PC-3 (cell line): ENCODE results near the gene DCTN3. TPM values are rescaled to one million over a fixed set of nuclear protein-coding genes. Genes with fewer than 3 reads are reported as not detected.

ENCODE experiments used
- ATAC-seq: fragments of 200-7000 bp; cut with Tn5 transposase; 2 replicates; pipeline ENCODE4 v1.9.1; 2020; ENCODE audit warnings: mild to moderate bottlenecking, moderate library complexity
- BruUV-seq: library from RNA; stranded (reverse); fragments of 400-500 nt; replicated peaks from 2 replicates; lab custom pipeline; 2021; lab: Mats Ljungman, UMichigan
- CTCF ChIA-PET: fragments of 300-600 bp; sonication (Branson Sonifier 250); formaldehyde crosslinking; loops from one replicate; lab custom pipeline; 2022; ENCODE audit warnings: antibody characterized with exemption; lab: Charles Lee
- POLR2A ChIA-PET: fragments of 300-600 bp; sonication (Branson Sonifier 250); formaldehyde crosslinking; loops from one replicate; lab custom pipeline; 2022; ENCODE audit warnings: antibody characterized with exemption; ENCODE audit not compliant: unreplicated experiment; lab: Charles Lee
- DNase-seq: peaks from one replicate; pipeline ENCODE4 v3.0.0-alpha.2; 2015
- H2AFZ ChIP-seq: fragments of 300-600 bp; sonication (generic); 2 replicates; pipeline ENCODE4 v1.6.0; 2016; ENCODE audit warnings: antibody characterized with exemption, low read length
- H3F3A ChIP-seq: fragments of 300-600 bp; sonication (generic); one replicate; pipeline ENCODE4 v1.6.0; 2017; ENCODE audit warnings: antibody characterized with exemption, low read length, control low read depth, mild to moderate bottlenecking; ENCODE audit not compliant: unreplicated experiment
- H3K27ac ChIP-seq: fragments of 300-600 bp; sonication (generic); 2 replicates; pipeline ENCODE4 v1.5.1; 2016; ENCODE audit warnings: mild to moderate bottlenecking, low read length
- H3K27me3 ChIP-seq: fragments of 300-600 bp; sonication (generic); 2 replicates; pipeline ENCODE4 v1.6.1; 2016; ENCODE audit warnings: low read length, mixed read lengths
- H3K36me3 ChIP-seq: fragments of 300-600 bp; sonication (generic); 2 replicates; pipeline ENCODE4 v1.6.1; 2016; ENCODE audit warnings: low read depth, mixed run types, low read length, mixed read lengths
- H3K4me1 ChIP-seq: fragments of 300-600 bp; sonication (generic); 2 replicates; pipeline ENCODE4 v1.5.1; 2016; ENCODE audit warnings: low read length; ENCODE audit not compliant: insufficient read depth
- H3K4me2 ChIP-seq: fragments of 300-600 bp; sonication (generic); 2 replicates; pipeline ENCODE4 v1.6.0; 2016; ENCODE audit warnings: low read length
- H3K4me3 ChIP-seq: fragments of 300-600 bp; sonication (generic); 2 replicates; pipeline ENCODE4 v1.5.1; 2016; ENCODE audit warnings: mild to moderate bottlenecking, low read length, mixed read lengths
- H3K79me2 ChIP-seq: fragments of 300-600 bp; sonication (generic); 2 replicates; pipeline ENCODE4 v1.6.1; 2017; ENCODE audit warnings: low read length, mixed read lengths
- H3K9ac ChIP-seq: fragments of 300-600 bp; sonication (generic); 2 replicates; pipeline ENCODE4 v1.6.0; 2016; ENCODE audit warnings: mild to moderate bottlenecking, low read length
- H3K9me2 ChIP-seq: fragments of 300-600 bp; sonication (generic); replicated peaks from 2 replicates; pipeline ENCODE4 v1.6.1; 2016; ENCODE audit warnings: mixed run types, low read length, mixed read lengths
- H3K9me3 ChIP-seq: fragments of 300-600 bp; sonication (generic); 2 replicates; pipeline ENCODE4 v1.6.1; 2016; ENCODE audit warnings: low read length, mixed read lengths
- H4K20me1 ChIP-seq: fragments of 300-600 bp; sonication (generic); 2 replicates; pipeline ENCODE4 v1.6.1; 2016; ENCODE audit warnings: low read length, mixed read lengths
- CTCF ChIP-seq: fragments of 300-600 bp; sonication (generic); conservative IDR thresholded peaks from 2 replicates; pipeline ENCODE4 v1.5.1; 2017; ENCODE audit warnings: antibody characterized with exemption, low read depth, mild to moderate bottlenecking, low read length
- EZH2 ChIP-seq: fragments of 300-600 bp; sonication (generic); IDR thresholded peaks from one replicate; pipeline ENCODE4 v1.6.1; 2017; ENCODE audit warnings: antibody characterized with exemption, mild to moderate bottlenecking, low read length; ENCODE audit not compliant: unreplicated experiment
- EZH2phosphoT487 ChIP-seq: fragments of 300-600 bp; sonication (generic); IDR thresholded peaks from 2 replicates; pipeline ENCODE4 v1.6.1; 2018; ENCODE audit warnings: mild to moderate bottlenecking, antibody characterized with exemption, low read length, borderline replicate concordance
- intact Hi-C: fragments of 100-400 bp; cut with micrococcal nuclease; formaldehyde crosslinking; loops from 2 replicates; pipeline ENCODE4 v1.9.0; 2023
- total RNA-seq: library from RNA; depleted of rRNA; stranded (reverse); fragments of >200 nt; gene quantifications from 2 replicates; pipeline ENCODE4 v1.2.3, GENCODE V29; 2014

Gene DCTN3
- total RNA-seq, 1 experiment from 2014 or later = 102 TPM

- Histone ChIP-seq H3K4me1 (no peaks in the 10 kb centered on the region), H4K20me1 (no peaks in the 10 kb centered on the region), H3K9ac (no peak overlapping the region), H2AFZ (no peak overlapping the region), H3K36me3 (no peaks in the 10 kb centered on the region), H3F3A (no peaks in the 10 kb centered on the region), H3K4me3 (no peak overlapping the region), H3K9me3 (no peaks in the 10 kb centered on the region), H3K27ac (no peak overlapping the region), H3K9me2 (no peaks in the 10 kb centered on the region), H3K4me2 (no peak overlapping the region), H3K27me3 (no peaks in the 10 kb centered on the region), H3K79me2 (no peaks in the 10 kb centered on the region)
- POLR2A ChIA-PET = no interaction called here
- intact Hi-C loops = no loop called here
- TF ChIP-seq EZH2phosphoT487 = no peak
- no peak for TF ChIP-seq CTCF
- no peak for TF ChIP-seq EZH2
- CTCF ChIA-PET = no interaction called here
- no peak for DNase-seq
- BruUV-seq = no TSS peak
- ATAC-seq = no peak
Measured at GRCh38 chr9:34568774-34569173, 51.5 kb downstream of the DCTN3 start.

- H4K20me1 ChIP-seq = no peaks in the 10 kb centered on the region
- H3K27ac ChIP-seq = no peak overlapping the region
- no peaks in the 10 kb centered on the region for H3F3A ChIP-seq
- POLR2A ChIA-PET = no interaction called here
- H3K79me2 ChIP-seq = no peaks in the 10 kb centered on the region
- intact Hi-C loops = no loop called here
- H3K4me3 ChIP-seq = no peak overlapping the region
- H3K9me3 ChIP-seq = no peaks in the 10 kb centered on the region
- H3K27me3 ChIP-seq = no peaks in the 10 kb centered on the region
- no peak overlapping the region for H2AFZ ChIP-seq
- no peak overlapping the region for H3K9ac ChIP-seq
- no peaks in the 10 kb centered on the region for H3K36me3 ChIP-seq
- CTCF ChIA-PET = no interaction called here
- H3K4me2 ChIP-seq = no peak overlapping the region
- TF ChIP-seq CTCF (no peak), EZH2 (no peak), EZH2phosphoT487 (no peak)
- DNase-seq (no peak), ATAC-seq (no peak)
- H3K4me1 ChIP-seq = no peaks in the 10 kb centered on the region
- BruUV-seq = no TSS peak
- no peaks in the 10 kb centered on the region for H3K9me2 ChIP-seq
Measured at GRCh38 chr9:34568133-34568532, 52.2 kb downstream of the DCTN3 start.

GRCh38 chr9:34566972-34567371 is 53.3 kb downstream of the DCTN3 start:
- no peak overlapping the region for H3K4me2 ChIP-seq
- H3K9ac ChIP-seq = no peak overlapping the region
- H3K36me3 ChIP-seq = no peaks in the 10 kb centered on the region
- ChIA-PET CTCF (no interaction called here), POLR2A (no interaction called here)
- H2AFZ ChIP-seq = no peak overlapping the region
- no peaks in the 10 kb centered on the region for H3F3A ChIP-seq
- DNase-seq (no peak), ATAC-seq (no peak)
- intact Hi-C loops = no loop called here
- H3K27ac ChIP-seq = no peak overlapping the region
- no peaks in the 10 kb centered on the region for H3K79me2 ChIP-seq
- no peak overlapping the region for H3K4me3 ChIP-seq
- BruUV-seq = no TSS peak
- TF ChIP-seq CTCF (no peak), EZH2phosphoT487 (no peak), EZH2 (no peak)
- H3K4me1 ChIP-seq = no peaks in the 10 kb centered on the region
- H3K9me2 ChIP-seq = no peaks in the 10 kb centered on the region
- no peaks in the 10 kb centered on the region for H3K27me3 ChIP-seq
- no peaks in the 10 kb centered on the region for H3K9me3 ChIP-seq
- H4K20me1 ChIP-seq = no peaks in the 10 kb centered on the region
